Testis (tissue), 2 donors: Measurements from ENCODE around the gene SYT13.

ENCODE experiments used
- POLR2A ChIP-seq: fragments of 450-650 bp; IDR thresholded peaks from one replicate; pipeline ENCODE4 v1.6.1; 2017; ENCODE audit warnings: antibody characterized with exemption, mild to moderate bottlenecking, moderate library complexity
- TF ChIP-seq, protein P1 (sequence below), 3 experiments: fragments of 450-650 bp in 2 of 3; fragments of 200-600 bp in 1 of 3; sonication (generic) in 1 of 3; IDR thresholded peaks; one replicate each; pipeline ENCODE4 v1.5.1; 2016 to 2019; ENCODE audit warnings: antibody characterized with exemption in 3 of 3, mild to moderate bottlenecking in 2 of 3, moderate library complexity in 1 of 3

DNA sequence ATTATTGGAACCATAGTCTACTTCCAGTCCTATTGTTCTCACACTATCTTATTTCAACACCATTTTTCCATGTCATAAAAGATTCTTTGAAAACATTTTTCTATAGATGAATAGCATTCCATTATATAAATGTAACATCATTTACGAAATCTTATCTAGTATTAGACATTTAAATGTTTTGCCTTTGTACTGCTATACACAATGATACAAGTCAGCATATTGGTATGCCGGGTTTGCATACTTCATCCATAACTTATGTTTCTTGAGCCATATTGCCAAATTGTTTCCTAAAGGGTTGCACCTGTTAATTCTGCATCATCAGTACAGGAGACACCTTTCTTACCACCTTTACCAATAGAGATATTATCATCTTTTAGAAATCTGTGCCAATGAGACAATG, 68.2 kb downstream of the SYT13 start:
- TF ChIP-seq, protein P1, sequence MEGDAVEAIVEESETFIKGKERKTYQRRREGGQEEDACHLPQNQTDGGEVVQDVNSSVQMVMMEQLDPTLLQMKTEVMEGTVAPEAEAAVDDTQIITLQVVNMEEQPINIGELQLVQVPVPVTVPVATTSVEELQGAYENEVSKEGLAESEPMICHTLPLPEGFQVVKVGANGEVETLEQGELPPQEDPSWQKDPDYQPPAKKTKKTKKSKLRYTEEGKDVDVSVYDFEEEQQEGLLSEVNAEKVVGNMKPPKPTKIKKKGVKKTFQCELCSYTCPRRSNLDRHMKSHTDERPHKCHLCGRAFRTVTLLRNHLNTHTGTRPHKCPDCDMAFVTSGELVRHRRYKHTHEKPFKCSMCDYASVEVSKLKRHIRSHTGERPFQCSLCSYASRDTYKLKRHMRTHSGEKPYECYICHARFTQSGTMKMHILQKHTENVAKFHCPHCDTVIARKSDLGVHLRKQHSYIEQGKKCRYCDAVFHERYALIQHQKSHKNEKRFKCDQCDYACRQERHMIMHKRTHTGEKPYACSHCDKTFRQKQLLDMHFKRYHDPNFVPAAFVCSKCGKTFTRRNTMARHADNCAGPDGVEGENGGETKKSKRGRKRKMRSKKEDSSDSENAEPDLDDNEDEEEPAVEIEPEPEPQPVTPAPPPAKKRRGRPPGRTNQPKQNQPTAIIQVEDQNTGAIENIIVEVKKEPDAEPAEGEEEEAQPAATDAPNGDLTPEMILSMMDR (IDR thresholded peaks at IDR 0.05), result no peak
- TF ChIP-seq POLR2A, result no peak
